WTC11 (cell line): Measurements from ENCODE around the gene C1QL1.

Source experiments
- CTCF ChIP-seq: fragments of 200-600 bp; IDR thresholded peaks from 2 replicates; pipeline ENCODE4 v1.8.0; 2022; ENCODE audit warnings: antibody characterized with exemption
- E2F1 ChIP-seq: sonication (generic); formaldehyde crosslinking; IDR thresholded peaks from 2 replicates; pipeline ENCODE4 v1.8.0; 2022; ENCODE audit warnings: mild to moderate bottlenecking, missing genetic modification reagents
- E2F4 ChIP-seq: sonication (generic); formaldehyde crosslinking; IDR thresholded peaks from 2 replicates; pipeline ENCODE4 v1.8.1; 2022; ENCODE audit warnings: low read depth, mild to moderate bottlenecking, moderate library complexity, missing genetic modification reagents, borderline replicate concordance
- NR3C1 ChIP-seq: sonication (generic); formaldehyde crosslinking; conservative IDR thresholded peaks from 2 replicates; pipeline ENCODE4 v1.8.1; 2023; ENCODE audit warnings: low read depth, mild to moderate bottlenecking, missing genetic modification reagents
- ZBTB21 ChIP-seq: sonication (generic); formaldehyde crosslinking; IDR thresholded peaks from 2 replicates; pipeline ENCODE4 v1.8.1; 2023; ENCODE audit warnings: mild to moderate bottlenecking, missing genetic modification reagents, borderline replicate concordance

- TF ChIP-seq E2F4 (CRISPR knock-in tag): no peak
- TF ChIP-seq E2F1 (CRISPR knock-in tag): no peak
- TF ChIP-seq CTCF: no peak
- TF ChIP-seq ZBTB21 (CRISPR knock-in tag): no peak
- no peak for TF ChIP-seq NR3C1 (CRISPR knock-in tag)
These were observed 29.8 kb upstream of the C1QL1 start for GRCh38 chr17:44997733-44998520.
